ENCODE results near the gene PPM1A. TPM values are rescaled to one million over a fixed set of nuclear protein-coding genes. Genes with fewer than 3 reads are reported as not detected.

Gene PPM1A
- total and polyA plus RNA-seq, 8 donors: 13.6 to 95.5 (median 32.7) TPM

DNA sequence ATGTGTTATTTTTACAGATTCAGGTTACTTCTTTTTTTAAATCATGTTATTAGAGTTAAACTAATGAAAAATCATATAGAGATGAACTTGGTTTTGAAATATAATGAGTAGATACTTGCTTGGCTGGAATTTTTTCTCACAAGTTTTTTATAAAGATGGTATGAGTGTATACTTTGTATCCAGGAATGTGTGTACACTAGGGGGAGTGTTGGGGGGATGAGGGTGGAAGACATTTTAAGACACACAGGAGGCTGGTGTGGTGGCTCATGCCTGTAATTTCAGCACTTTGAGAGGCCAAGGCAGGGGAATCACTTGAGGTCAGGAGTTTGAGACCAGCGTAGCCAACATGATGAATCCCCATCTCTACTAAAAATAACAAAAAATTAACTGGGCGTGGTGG, 23.2 kb downstream of the PPM1A start:
- WGBS, 5 donors: 84 to 100% (median 88%) methylated on average over 2 of the region's 2 CpGs
- no peak for DNase-seq
- intact Hi-C loops (cut with DNase I; ENCODE audit: low total_unique reads): no loop called here
- TF ChIP-seq POLR2AphosphoS5 (IDR thresholded peaks at IDR 0.05) (no peak), POLR2A (IDR thresholded peaks at IDR 0.05) (no peak), EP300 (IDR thresholded peaks at IDR 0.05) (no peak)
- TF ChIP-seq, protein P1, sequence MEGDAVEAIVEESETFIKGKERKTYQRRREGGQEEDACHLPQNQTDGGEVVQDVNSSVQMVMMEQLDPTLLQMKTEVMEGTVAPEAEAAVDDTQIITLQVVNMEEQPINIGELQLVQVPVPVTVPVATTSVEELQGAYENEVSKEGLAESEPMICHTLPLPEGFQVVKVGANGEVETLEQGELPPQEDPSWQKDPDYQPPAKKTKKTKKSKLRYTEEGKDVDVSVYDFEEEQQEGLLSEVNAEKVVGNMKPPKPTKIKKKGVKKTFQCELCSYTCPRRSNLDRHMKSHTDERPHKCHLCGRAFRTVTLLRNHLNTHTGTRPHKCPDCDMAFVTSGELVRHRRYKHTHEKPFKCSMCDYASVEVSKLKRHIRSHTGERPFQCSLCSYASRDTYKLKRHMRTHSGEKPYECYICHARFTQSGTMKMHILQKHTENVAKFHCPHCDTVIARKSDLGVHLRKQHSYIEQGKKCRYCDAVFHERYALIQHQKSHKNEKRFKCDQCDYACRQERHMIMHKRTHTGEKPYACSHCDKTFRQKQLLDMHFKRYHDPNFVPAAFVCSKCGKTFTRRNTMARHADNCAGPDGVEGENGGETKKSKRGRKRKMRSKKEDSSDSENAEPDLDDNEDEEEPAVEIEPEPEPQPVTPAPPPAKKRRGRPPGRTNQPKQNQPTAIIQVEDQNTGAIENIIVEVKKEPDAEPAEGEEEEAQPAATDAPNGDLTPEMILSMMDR (IDR thresholded peaks at IDR 0.05): no peak
- Histone ChIP-seq H3K27ac (no peak overlapping the region), H3K9me3 (no peaks in the 10 kb centered on the region), H3K36me3 (no peaks in the 10 kb centered on the region), H3K4me3 (no peak overlapping the region), H3K4me1 (peaks cover 0 to 64% (median 41%) of the 10 kb centered on the region in 4 donors), H3K27me3 (no peaks in the 10 kb centered on the region)

DNA sequence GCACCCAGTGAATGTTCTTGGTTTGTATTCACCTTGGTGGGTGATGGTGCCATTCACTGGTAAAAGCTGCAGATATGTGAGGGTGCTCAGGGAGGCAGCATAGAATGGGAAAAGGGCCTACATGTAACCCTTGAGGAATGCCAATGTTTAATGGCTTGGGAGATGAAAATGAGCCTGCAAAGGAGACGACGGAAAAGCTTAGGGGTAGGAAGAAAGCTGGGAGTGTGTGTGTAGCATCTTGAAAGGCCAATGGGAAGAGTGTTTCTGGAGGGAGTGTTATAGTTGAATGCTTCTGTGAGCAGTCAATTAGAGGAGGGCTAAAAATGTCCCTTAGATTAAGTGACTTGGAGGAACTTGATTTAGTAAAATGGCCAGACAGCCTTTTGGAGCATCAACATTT, 24.9 kb downstream of the PPM1A start:
- intact Hi-C loops (cut with DNase I; ENCODE audit: low total_unique reads): no loop called here
- TF ChIP-seq POLR2A (IDR thresholded peaks at IDR 0.05) (no peak), EP300 (IDR thresholded peaks at IDR 0.05) (no peak), POLR2AphosphoS5 (IDR thresholded peaks at IDR 0.05) (no peak)
- TF ChIP-seq, protein P1 (IDR thresholded peaks at IDR 0.05): no peak
- DNase-seq: no peak
- peaks cover 0 to 79% (median 51%) of the 10 kb centered on the region in 4 donors for H3K4me1 ChIP-seq
- H3K27ac ChIP-seq: no peak overlapping the region
- H3K4me3 ChIP-seq: no peak overlapping the region
- H3K9me3 ChIP-seq: no peaks in the 10 kb centered on the region
- no peaks in the 10 kb centered on the region for H3K27me3 ChIP-seq
- peaks cover 0 to under 1% (median 0%) of the 10 kb centered on the region in 4 donors for H3K36me3 ChIP-seq
- WGBS, 5 donors: 90 to 97% (median 93%) methylated on average over 2 of the region's 2 CpGs

DNA sequence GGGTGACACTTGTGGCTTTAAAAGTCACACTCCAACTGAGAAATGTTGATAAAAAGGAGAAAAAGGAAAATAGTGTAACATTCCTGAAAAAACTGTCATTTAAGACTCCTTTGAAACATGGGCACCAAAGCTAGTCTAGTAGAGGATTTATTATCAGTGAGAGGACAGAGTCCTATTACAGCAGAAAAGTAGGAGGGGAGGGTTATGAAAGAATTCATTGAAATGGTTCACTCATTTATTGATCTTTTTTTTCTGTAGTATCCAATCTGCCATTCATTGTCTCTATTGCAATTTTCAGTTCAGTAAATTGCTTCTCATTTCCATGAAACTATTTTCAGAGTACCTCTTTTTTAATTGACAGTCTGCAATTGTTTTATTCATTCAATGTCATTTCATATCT, 25.4 kb downstream of the PPM1A start:
- TF ChIP-seq, protein P1 (IDR thresholded peaks at IDR 0.05): no peak
- TF ChIP-seq POLR2A (IDR thresholded peaks at IDR 0.05) (no peak), EP300 (IDR thresholded peaks at IDR 0.05) (no peak), POLR2AphosphoS5 (IDR thresholded peaks at IDR 0.05) (no peak)
- peaks cover 0 to 83% (median 55%) of the 10 kb centered on the region in 4 donors for H3K4me1 ChIP-seq
- no peaks in the 10 kb centered on the region for H3K27me3 ChIP-seq
- no peaks in the 10 kb centered on the region for H3K9me3 ChIP-seq
- no peak overlapping the region for H3K27ac ChIP-seq
- intact Hi-C loops (cut with DNase I; ENCODE audit: low total_unique reads): no loop called here
- H3K36me3 ChIP-seq: peaks cover 0 to 4% (median 0%) of the 10 kb centered on the region in 4 donors
- DNase-seq: no peak
- H3K4me3 ChIP-seq: no peak overlapping the region

DNA sequence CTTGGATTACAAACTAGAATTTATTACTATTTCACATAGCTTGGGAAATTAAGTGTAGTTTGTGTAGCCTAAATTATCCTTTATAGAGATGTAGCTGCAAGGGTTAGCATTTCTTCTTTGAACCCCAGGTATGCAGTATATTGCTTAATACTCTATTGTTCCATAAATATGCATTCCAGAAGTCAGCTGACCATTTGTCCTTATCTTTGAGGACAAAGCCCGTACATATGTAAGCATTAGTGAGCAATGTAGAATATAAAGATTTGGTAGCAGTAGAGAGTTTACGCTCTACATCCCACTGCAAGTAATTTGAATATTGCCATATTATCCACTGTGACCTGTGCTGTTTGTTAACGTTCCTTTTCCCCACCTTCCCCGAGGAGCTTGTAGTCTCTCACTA, 26.9 kb downstream of the PPM1A start:
- no peaks in the 10 kb centered on the region for H3K9me3 ChIP-seq
- intact Hi-C loops (cut with DNase I; ENCODE audit: low total_unique reads): no loop called here
- peaks cover 0 to 4% (median 0%) of the 10 kb centered on the region in 4 donors for H3K36me3 ChIP-seq
- no peaks in the 10 kb centered on the region for H3K27me3 ChIP-seq
- TF ChIP-seq POLR2A (IDR thresholded peaks at IDR 0.05) (no peak), POLR2AphosphoS5 (IDR thresholded peaks at IDR 0.05) (no peak), EP300 (IDR thresholded peaks at IDR 0.05) (no peak)
- TF ChIP-seq, protein P1 (IDR thresholded peaks at IDR 0.05): no peak
- no peak overlapping the region for H3K4me3 ChIP-seq
- peaks cover 0 to 92% (median 59%) of the 10 kb centered on the region in 4 donors for H3K4me1 ChIP-seq
- 36 to 52% (median 44%) methylated on average over 4 of the region's 4 CpGs for WGBS, 5 donors
- no peak for DNase-seq
- no peak overlapping the region for H3K27ac ChIP-seq

All from stomach (tissue), 9 donors.